ENCODE data around the gene RABL6. TPM values are rescaled to one million over a fixed set of nuclear protein-coding genes. Genes with fewer than 3 reads are reported as not detected.

RABL6 gene
- total RNA-seq, 1 donor from 2014 or later, result 71.2 TPM

DNA sequence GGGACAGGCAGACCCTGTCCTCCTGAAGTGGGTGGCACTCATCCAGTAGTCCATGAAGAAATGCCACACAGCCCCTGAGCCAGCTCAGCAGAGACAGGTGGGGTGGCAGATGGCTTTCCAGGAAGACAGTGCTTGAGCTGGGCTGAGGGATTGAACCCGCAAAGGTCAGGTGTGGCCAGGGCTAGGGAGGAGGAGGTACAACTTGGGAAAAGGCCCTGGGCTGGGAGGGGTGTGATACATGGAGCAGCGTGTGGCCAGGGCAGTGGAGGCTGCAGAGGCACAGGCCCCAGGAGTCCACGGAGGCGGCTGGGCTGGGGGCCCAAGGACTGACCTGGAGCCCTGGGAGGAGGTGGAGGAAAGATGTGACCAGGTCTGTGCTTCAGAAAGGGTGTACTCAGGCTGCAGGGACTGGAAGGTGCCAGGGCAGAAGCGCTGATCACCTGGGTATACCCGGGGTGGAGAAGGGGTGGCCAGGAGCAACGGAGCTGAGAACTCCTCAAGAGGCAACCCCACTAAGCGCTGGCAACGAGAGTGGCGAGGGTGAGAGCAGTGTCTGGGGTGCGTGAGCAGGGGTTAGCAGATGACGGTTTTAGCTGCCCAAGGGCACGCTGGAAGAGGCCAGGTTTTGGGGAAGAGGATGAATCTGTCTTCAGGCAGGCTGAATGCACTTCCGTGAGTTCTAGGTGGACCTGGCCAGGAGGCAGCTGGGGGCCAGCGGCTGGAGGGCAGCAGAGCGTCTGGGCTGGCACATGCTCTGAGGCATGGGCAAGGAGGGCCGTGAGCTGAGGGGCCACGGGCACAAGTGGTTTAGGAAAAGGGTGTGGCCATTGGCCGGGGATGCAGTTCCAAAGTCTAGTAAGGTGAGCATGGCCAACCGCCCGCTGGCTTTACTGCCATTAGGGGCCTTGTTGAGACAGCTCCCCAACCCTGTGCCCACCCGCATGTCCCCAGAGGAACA, 3.9 kb upstream of the RABL6 start:
- Histone ChIP-seq H3K79me2 (ENCODE audit: low read depth) (peaks cover 9% of the 10 kb centered on the region), H3K27me3 (peaks cover 16% of the 10 kb centered on the region), H4K20me1 (ENCODE audit: low read depth) (peaks cover 4% of the 10 kb centered on the region), H3K4me2 (no peak overlapping the region), H3K9ac (no peak overlapping the region), H2AFZ (replicated peaks) (no peak overlapping the region), H3K27ac (no peak overlapping the region), H3F3A (ENCODE audit: low read depth) (peaks cover 27% of the 10 kb centered on the region), H3K4me3 (no peak overlapping the region), H3K9me3 (ENCODE audit: low read depth) (no peaks in the 10 kb centered on the region), H3K4me1 (peaks cover 18% of the 10 kb centered on the region), H3K36me3 (no peaks in the 10 kb centered on the region)
- Mint-ChIP-seq H3K27me3 (ENCODE audit: insufficient read depth, low read depth) (peaks cover 16% of the 10 kb centered on the region), H3K36me3 (peaks cover 6% of the 10 kb centered on the region), H3K9me3 (peaks cover 2% of the 10 kb centered on the region), H3K4me1 (peaks cover 30% of the 10 kb centered on the region), H3K27ac (no peak overlapping the region), H3K4me3 (peak overlapping the region; percentile 7)
- TF ChIP-seq, protein P1, sequence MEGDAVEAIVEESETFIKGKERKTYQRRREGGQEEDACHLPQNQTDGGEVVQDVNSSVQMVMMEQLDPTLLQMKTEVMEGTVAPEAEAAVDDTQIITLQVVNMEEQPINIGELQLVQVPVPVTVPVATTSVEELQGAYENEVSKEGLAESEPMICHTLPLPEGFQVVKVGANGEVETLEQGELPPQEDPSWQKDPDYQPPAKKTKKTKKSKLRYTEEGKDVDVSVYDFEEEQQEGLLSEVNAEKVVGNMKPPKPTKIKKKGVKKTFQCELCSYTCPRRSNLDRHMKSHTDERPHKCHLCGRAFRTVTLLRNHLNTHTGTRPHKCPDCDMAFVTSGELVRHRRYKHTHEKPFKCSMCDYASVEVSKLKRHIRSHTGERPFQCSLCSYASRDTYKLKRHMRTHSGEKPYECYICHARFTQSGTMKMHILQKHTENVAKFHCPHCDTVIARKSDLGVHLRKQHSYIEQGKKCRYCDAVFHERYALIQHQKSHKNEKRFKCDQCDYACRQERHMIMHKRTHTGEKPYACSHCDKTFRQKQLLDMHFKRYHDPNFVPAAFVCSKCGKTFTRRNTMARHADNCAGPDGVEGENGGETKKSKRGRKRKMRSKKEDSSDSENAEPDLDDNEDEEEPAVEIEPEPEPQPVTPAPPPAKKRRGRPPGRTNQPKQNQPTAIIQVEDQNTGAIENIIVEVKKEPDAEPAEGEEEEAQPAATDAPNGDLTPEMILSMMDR (IDR thresholded peaks at IDR 0.05), result no peak
- no peak for TF ChIP-seq EZH2phosphoT487 (IDR thresholded peaks at IDR 0.05)
- TF ChIP-seq EZH2 (IDR thresholded peaks at IDR 0.05), result no peak
- DNase-seq (ENCODE audit: low spot score), result no peak

DNA sequence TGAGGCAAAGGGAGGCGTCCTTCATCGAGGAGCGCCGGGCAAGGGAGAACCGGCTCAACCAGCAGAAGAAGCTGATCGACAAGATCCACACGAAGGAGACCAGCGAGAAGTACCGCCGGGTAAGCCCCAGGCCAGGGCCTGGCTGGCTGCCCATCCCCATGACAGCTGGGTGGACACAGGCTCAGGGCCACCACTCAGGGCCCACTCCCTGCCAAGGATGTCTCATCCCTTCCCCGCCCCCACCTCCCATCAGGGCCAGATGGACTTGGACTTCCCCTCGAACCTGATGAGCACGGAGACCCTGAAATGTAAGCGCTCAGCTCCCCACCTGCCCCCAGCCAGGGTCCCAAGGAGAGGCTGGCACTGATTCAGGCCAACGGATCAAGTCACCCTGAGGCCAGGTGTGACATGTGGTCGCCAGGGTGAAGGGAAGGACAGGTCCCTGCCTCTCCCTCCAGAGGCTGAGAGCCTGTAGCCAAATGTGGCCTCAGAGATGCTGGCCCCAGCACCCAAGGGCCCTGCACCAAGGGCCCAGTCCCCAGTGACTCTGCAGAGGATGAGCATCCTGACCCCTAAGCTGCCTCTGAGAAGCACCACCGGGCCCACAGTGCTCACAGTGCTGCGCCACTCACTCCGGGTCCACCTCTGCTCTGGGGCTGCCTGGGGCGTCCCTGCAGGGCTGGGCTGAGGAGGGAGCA, 3.1 kb upstream of the RABL6 start:
- Histone ChIP-seq H3F3A (ENCODE audit: low read depth) (peaks cover 21% of the 10 kb centered on the region), H3K79me2 (ENCODE audit: low read depth) (peaks cover 18% of the 10 kb centered on the region), H3K9ac (no peak overlapping the region), H3K9me3 (ENCODE audit: low read depth) (no peaks in the 10 kb centered on the region), H2AFZ (replicated peaks) (no peak overlapping the region), H3K4me3 (no peak overlapping the region), H3K27ac (no peak overlapping the region), H3K4me2 (no peak overlapping the region), H3K4me1 (peaks cover 23% of the 10 kb centered on the region), H4K20me1 (ENCODE audit: low read depth) (peaks cover 12% of the 10 kb centered on the region), H3K27me3 (peaks cover 8% of the 10 kb centered on the region), H3K36me3 (peaks cover 2% of the 10 kb centered on the region)
- H3K27me3 Mint-ChIP-seq (ENCODE audit: insufficient read depth, low read depth), result peaks cover 16% of the 10 kb centered on the region
- H3K4me1 Mint-ChIP-seq, result peaks cover 39% of the 10 kb centered on the region
- peaks cover 6% of the 10 kb centered on the region for H3K36me3 Mint-ChIP-seq
- H3K9me3 Mint-ChIP-seq, result peaks cover 2% of the 10 kb centered on the region
- H3K27ac Mint-ChIP-seq, result no peak overlapping the region
- no peak for DNase-seq (ENCODE audit: low spot score)
- no peak overlapping the region for H3K4me3 Mint-ChIP-seq
- TF ChIP-seq EZH2 (IDR thresholded peaks at IDR 0.05) (no peak), EZH2phosphoT487 (IDR thresholded peaks at IDR 0.05) (no peak)
- TF ChIP-seq, protein P1 (IDR thresholded peaks at IDR 0.05), result no peak

DNA sequence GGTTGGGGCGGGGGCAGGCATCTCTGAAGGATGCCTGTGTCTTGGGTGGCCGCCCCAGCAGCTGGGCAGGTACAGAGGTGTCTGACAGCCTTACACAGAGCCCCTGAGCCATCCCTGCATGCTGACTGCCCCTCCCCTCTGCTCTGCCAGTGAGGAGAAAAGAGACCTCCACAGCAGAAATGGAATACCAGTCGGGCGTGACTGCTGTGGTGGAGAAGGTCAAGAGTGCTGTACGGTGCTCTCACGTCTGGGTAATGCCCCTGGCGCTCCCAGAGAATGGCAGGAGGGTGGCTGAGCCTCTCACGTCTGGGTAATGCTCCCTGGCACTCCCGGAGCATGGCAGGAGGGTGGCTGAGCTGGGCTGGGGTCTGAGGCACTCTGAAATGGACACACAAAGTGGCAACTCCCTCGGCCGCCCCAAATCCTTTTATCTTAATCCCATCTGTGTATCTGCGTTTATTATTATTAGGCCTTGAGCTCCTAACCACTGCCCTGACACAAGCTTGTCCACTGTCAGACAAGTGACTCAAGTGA, 2.5 kb upstream of the RABL6 start:
- no peak overlapping the region for H3K9ac ChIP-seq
- Mint-ChIP-seq H3K4me3 (peak overlapping the region; percentile 73), H3K27ac (peak overlapping the region; percentile 60), H3K27me3 (ENCODE audit: insufficient read depth, low read depth) (peaks cover 16% of the 10 kb centered on the region), H3K4me1 (peaks cover 42% of the 10 kb centered on the region), H3K9me3 (peaks cover 2% of the 10 kb centered on the region), H3K36me3 (peaks cover 11% of the 10 kb centered on the region)
- no peak overlapping the region for H3K4me2 ChIP-seq
- H3K4me3 ChIP-seq, result no peak overlapping the region
- peaks cover 19% of the 10 kb centered on the region for H4K20me1 ChIP-seq (ENCODE audit: low read depth)
- H3K27me3 ChIP-seq, result peaks cover 5% of the 10 kb centered on the region
- H3K79me2 ChIP-seq (ENCODE audit: low read depth), result peaks cover 24% of the 10 kb centered on the region
- H3K27ac ChIP-seq, result no peak overlapping the region
- H3F3A ChIP-seq (ENCODE audit: low read depth), result peaks cover 18% of the 10 kb centered on the region
- TF ChIP-seq, protein P1 (IDR thresholded peaks at IDR 0.05), result no peak
- TF ChIP-seq EZH2phosphoT487 (IDR thresholded peaks at IDR 0.05), result no peak
- no peak for TF ChIP-seq EZH2 (IDR thresholded peaks at IDR 0.05)
- no peak overlapping the region for H2AFZ ChIP-seq (replicated peaks)
- H3K9me3 ChIP-seq (ENCODE audit: low read depth), result no peaks in the 10 kb centered on the region
- no peak for DNase-seq (ENCODE audit: low spot score)
- H3K36me3 ChIP-seq, result peaks cover 3% of the 10 kb centered on the region
- H3K4me1 ChIP-seq, result peaks cover 27% of the 10 kb centered on the region

All from neural progenitor cell (in vitro differentiated cells).